Inflammatory macrophage treated with lipopolysaccharide for 1 hour (primary cell): ENCODE measurements around the gene ZFPM1.

Source experiments
- DNase-seq, 2 donors: peaks; one replicate each; pipeline ENCODE4 v3.0.0-alpha.2; 2020 to 2022

ZFPM1 gene

DNA sequence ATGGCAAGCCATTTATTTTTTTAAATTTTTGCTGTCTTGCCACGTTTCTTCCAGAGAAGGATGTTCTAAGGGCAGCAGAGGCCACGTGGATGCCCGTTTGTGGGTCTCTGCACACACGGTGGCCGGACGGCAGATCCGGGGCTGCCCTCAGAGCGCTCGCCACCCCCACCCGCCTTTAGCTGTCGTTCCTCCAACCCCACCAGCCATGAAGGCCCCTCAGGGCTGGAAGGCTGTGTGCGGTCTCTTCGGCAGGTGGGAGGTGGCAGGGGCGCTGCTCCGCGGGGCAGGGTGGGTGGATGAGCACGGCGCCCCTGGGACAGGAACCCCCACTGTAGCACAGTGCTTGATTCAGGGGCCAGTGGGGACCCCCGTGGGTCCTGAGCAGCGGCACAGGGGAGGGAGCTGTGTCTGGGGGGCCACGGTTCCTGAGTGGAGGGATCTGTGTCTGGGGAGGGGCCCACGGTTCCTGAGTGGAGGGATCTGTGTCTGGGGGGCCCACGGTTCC is 49.7 kb downstream of the ZFPM1 start:
- no peak for DNase-seq

DNA sequence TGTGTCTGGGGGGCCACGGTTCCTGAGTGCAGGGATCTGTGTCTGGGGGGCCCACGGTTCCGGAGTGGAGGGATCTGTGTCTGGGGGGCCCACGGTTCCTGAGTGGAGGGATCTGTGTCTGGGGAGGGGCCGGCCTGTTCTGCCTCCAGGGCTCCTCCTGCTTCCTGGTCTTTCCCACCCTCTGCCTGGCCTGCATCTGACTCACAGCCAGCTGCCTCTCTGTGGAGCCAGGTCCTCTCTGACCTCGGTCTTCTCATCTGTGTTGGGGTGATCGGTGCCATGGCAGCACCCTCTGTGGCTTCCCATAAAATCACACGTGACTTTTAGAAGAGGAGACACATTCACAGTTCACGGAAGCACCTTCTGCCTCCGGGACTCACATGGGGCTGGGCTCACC is 50.3 kb downstream of the ZFPM1 start:
- no peak for DNase-seq

- DNase-seq, result no peak
Observed at GRCh38 chr16:88503771-88504488, 50.9 kb downstream of the ZFPM1 start.

- DNase-seq, result no peak
Observed at GRCh38 chr16:88504489-88505404, 51.7 kb downstream of the ZFPM1 start.

- DNase-seq, result no peak
Observed at GRCh38 chr16:88505405-88506082, 52.5 kb downstream of the ZFPM1 start.

GRCh38 chr16:88506723-88507122 is 53.6 kb downstream of the ZFPM1 start:
- no peak for DNase-seq

DNA sequence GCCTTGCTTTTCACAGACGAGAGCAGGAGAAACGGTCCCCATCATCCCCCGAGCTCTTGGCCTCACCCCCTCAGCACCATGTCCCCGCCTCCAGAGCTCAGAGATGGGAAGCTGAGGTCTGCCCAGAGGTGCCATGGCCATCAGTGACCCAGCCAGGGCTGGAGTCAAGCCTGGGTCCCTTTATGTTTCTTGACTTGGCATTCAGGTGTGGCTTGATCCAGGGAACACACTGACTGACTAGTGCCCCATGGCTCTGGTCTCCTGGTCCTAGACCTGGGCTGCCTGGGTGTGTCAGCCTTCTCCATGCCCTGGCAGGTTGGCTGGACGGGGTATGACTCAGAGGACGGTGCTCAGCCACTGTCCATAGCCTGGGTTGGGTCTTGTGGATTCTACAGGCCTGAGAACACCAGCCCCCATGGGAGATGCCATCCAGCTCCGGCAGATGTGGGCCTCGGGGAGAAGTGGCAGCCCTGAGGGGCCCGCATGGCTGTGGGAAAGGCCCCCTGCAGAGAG is 54.2 kb downstream of the ZFPM1 start:
- DNase-seq, result no peak

GRCh38 chr16:88508376-88508867 is 55.3 kb downstream of the ZFPM1 start:
- no peak for DNase-seq

DNA sequence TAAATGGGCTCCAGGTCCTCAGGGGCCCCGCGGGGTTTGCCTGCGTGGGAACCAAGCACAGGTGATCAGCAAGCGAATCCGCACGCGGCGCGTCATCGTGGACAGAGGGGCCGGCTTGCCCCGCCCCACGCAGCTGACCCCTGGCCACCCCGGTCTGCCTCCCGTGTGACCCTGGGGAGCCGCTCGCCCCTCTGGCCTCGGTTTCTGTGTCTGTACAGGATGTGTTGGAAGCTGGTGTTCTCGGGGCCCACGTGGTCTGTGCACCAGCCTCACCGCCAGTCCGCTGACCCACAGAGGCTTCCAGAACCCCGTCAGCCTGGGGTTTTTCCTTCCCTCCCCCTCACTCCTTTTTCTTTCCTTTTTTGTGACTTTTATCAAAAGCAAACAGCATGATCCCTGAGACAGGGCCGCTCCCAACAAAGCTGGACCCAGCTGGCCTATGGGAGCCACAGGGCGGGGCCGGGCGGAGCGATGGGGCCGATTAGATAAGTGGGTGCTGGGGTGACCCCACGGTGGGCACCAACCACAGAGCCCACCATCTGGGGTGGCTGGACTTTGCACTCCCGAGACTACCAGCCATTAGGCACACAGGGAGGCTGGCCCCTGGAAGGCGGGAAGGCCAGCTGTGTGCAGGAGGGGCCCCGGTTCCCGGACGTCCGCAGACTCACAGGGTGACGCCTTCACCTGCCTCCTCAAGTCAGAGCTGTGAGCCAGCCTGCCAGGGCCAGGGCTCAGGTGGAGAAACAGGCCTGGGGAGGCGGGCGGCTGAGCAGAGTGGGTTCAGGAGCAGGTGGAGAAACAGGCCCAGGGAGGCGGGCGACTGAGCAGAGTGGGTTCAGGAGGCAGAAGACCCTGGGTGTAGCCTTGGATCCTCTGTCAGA is 56.0 kb downstream of the ZFPM1 start:
- no peak for DNase-seq

GRCh38 chr16:88509749-88510069 is 56.6 kb downstream of the ZFPM1 start:
- no peak for DNase-seq

DNA sequence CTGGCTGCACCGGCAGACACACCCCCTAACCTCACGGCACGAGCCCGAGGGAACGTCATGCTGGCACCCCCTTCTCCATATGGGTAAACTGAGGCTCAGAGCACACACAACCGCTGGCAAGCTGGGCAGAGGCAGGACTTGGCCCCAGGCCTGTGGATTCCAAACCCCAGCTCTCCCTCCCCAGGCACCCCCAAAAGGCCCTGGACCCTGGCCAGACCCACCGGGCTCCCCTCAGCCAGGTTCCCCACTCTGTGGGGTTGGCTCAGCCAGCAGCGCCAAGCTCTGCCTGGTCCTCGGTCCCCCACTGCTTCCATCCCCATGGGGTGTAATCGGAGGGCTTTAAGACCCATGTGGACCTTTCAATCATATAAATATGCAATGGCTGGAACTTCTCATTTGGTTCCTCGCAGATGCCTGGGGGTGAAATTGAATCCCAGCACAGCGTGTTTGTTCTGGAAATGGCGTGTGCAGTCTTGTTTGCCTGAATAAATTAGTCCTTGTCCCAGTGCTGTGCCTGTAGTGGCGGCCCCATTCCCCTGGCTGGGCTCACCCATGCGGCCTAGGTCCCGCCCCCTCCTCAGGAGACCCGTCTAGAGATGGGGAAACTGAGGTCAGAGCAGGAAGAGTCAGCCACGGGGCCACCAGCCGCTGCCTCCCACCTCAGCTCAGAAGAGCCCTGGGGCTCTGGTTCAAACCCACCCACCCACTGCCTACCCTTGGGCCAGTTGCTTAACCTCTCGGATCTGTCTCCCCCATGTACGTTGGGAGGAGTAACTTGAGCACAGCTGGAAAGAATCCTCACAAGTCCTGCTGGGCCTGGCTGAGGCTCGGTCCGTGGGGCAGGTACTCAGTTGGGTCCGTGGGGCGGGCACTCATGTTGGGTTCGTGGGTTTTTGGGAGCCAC is 57.3 kb downstream of the ZFPM1 start:
- DNase-seq, result no peak

- DNase-seq, result no peak
Observed at GRCh38 chr16:88511060-88511459, 58.0 kb downstream of the ZFPM1 start.

DNA sequence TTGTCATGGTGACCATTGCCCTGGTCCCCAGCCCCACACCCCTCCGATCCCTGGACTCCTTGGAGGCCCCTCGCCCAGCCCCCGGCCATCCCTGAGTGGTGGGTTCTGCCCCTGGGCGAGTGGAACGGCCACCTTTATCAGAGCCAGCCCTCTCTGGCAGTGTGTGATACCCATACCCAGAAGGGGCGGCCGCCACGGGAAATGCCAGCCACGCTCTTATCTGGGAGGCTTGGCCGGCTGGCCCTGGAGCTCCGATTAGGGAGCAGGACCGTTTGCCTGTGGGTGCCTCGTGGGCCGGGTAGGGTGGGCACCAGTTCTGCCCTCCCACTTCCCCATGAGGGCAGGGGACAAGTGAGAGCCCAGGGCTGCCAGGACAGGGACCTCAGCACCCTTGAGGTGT is 58.8 kb downstream of the ZFPM1 start:
- no peak for DNase-seq

DNA sequence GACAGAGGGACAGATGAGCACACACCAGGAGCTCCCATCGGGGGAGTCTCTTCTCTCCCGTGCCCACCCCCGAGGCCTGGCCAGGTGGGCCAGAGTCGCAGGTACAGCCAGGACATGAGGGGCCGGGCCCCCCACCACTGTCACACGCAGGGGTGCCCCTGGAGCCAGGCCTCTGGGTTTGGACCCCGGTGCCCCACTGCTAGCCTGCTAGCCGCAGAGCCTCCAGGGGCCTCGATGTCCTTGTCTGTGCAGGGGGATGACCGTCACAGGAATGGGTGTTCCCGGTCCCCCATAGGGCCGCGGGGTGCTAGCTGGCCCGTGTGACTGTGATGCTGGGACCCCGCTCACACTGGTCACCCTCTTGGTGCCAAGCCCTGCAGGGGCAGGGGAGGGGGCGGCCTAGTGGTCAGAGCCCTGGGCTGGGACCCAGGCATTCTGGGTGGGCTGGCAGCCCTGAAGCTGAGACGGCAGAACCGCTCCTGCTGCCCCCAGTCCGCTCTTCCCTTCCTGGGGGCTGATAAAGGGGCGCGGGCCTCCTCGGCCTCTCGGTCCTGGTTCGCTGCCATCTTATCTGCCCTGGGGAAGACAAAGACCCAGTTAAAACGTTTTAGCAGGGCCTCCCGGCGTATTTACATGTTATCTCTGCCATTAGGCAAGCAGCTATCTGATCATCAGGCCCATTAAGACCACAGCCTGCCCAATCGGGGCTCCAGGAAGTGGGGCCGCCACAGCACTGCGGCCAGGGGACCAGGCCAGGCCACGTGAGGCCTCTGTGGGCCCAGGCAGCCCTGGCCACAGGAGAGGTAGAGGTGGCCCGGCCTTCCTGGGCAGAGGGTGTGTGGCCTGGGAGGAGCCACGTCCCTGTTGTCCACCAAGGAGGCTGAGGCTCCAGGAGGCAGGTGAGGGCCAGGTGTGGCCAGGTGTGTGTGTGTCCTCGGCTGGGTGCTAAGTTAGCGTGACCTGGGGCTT is 59.9 kb downstream of the ZFPM1 start:
- no peak for DNase-seq

DNA sequence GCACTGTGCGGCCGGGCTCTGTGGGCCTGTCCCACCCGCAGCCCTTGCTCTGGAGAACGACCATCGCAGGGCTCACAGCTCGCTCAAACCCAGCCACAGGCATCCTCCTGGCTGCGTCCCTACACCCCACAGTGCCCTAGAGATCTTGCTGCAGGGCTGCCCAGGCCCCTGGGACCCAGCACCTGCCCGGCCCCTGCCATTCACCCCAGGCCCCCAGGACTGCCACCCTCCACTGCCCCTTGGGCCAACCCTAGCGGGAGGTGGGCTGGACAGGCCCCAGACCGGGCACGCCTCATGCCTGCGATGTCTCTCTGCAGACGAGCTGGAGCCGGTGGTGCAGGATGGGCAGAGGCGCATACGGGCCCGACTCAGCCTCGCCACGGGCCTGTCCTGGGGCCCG is 61.0 kb downstream of the ZFPM1 start:
- no peak for DNase-seq

GRCh38 chr16:88514526-88515232 is 61.6 kb downstream of the ZFPM1 start:
- DNase-seq, result no peak

DNA sequence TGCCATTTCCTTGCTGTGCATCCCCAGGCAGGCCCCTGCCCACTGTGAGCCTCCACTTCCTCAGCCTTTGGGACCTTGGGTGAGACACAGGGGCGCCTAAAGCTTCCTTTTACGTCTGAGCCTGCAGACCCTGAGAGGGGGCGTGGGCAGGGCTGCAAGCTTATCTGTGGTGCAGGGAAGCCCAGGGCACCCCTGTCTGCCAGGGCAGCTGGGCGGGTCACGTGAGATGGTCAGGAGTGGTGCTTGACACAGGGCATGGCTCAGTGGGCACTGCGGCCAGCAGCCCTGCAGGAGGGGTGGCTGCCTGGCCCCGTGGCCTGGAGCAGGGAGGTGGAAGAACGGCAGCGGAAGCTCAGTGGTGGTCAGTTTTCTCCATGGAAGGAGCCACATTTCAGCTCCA is 62.3 kb downstream of the ZFPM1 start:
- no peak for DNase-seq

DNA sequence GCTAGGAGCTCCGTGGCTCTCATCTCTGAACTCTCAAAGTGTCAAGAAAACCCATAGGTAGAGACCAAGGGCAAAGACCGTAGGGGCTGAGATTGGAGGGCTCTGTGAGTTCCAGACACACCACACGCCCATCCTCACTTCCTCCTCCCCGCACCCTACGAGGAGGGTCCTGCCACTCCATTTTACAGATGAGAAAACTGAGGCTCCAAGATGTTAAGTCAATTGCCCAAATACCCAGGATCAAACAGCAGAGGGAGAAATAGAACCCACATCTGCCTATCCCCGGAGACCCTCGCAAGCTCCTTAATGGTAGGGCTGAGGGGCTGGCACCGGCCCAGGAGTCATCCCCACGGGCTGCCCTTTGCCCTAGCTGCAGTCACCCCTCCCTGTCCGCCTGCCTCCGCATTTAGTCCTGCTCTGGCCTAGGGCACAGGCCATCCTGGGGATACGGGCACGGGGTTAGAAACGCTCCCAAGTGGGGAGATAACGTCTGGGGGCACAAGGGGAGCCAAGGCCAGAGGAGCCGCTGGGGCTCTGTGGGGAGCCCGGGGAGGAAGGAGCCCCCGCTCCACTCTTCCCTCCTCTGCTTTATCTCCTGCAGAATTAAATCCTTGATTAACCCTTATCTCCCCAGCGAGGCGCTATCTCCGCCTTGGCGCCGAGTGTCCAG is 63.0 kb downstream of the ZFPM1 start:
- no peak for DNase-seq
